DLD1 (cell line): Measurements from ENCODE around the gene C11orf42.
"Not testable (repeated sequence)": the region's sequence is repeated elsewhere in the genome, so short reads cannot be mapped to it uniquely, and the experiment has no call there.

Experiments used
- in situ Hi-C: cut with HindIII; loops from 2 replicates; pipeline ENCODE4 v1.10.0; 2017; ENCODE audit warnings: low sequenced_read_pairs

Gene C11orf42

DNA sequence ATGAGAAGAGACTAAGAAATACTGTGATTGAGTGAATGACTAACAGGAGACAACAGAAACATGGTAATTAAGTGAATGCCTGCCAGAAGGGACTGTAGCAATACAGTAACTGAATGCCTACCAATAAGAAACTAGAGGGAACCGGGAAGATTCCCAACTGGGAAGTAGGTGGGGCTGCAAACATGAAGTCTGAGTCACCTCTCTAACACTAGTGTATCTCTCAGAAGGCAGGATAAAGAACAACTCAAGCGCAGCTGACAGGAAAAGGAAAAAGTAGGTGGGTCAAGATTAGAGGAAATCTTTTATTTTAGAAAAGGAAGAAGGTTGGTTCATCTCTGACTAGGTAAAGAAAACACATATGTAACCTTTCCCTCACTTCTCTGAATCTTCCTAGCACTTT, 14.0 kb downstream of the C11orf42 start:
- in situ Hi-C loops = no loop called here

DNA sequence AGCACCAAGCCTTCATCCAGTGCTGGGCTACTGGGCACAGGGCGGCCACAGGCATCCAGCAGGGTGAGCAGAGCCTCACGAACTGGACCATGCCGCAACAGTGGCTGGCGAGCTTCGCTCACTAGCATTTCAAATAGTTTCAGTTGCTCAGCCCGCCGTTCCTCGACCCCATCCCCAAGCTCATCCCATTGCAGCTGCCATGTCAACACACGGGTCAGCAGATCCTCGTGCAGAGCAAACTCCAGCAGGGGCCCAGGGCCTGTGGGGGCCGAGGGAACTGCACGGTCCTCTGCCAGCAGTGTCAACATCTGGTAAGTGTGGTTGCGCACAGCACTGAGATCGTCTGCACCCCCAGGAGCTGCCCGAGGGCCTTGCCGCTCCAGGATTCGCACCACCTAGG, 18.5 kb downstream of the C11orf42 start:
- in situ Hi-C loops = no loop called here

DNA sequence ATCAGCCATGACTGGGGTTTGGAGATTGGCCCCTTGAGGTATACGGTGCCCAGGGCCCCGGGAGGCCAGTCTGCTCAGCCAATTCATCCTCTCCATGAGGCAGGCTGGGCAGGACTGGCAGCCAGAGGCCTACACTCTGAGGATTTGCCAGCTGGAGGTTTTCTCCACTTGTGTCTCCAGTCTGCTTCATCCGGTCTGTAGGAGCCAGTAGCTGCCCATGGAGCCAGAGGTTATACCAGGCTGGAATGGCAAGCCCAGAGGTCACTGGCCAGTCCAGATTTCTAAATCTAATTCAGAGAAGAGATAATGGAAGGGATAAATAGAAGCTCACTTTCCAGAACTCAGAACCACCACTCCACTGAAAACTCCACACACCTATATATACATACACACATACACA, 19.1 kb downstream of the C11orf42 start:
- in situ Hi-C loops = no loop called here

DNA sequence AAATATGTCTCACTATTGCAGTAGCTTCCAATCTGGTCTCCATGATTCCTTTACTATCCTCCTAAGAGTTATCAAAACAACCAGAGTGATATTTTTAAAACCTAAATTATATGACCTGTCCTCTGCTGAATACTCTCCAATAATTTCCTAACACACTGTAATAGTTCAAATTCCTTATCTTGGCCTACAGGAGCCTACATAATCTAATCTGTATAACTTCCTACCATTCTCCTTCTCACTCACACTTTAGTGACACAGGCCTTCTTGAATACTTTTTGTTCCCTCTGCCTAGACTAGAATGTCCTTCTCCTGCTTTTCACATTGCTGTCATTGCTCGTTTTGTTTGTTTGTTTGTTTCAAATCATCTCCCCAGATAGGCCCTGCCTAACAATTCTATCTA, 19.7 kb downstream of the C11orf42 start:
- in situ Hi-C loops = no loop called here

DNA sequence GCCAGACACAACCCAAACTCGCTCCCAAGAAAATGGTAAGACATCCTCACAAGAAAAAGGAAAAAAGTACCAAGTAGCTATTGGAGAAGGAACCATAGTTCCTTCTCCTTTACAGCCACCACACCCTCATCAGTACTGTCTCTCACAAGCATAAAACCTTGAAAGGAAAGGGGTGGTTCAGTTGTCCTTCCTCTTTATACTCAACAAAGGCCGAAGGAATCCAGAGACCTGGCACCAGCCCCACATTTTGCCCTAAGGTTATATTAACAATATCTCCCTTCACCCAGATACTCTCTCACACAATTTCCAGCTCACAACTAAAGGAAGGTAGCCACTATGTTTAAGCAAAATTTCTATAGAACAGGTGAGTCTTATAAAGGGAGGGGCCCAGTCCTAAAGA, 20.5 kb downstream of the C11orf42 start:
- in situ Hi-C loops = no loop called here

DNA sequence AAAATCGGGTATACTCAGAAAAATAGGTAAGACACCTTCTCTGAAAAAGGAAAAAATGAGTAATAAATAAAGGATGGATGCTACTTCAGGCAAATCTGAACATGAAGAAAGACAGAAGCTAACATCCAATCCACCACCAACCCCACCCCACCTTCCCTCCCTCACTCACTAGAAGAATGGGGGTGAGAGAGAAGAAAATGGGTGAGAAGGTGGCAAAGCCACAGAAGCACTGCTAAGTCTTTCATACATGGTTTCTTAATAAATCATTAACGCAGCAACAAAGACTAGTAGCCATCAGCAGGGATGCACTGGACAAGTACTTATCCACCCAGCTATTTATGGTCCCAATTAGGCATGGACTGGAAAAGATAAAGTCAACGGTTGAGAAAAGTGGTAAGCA, 23.2 kb downstream of the C11orf42 start:
- in situ Hi-C loops = no loop called here

DNA sequence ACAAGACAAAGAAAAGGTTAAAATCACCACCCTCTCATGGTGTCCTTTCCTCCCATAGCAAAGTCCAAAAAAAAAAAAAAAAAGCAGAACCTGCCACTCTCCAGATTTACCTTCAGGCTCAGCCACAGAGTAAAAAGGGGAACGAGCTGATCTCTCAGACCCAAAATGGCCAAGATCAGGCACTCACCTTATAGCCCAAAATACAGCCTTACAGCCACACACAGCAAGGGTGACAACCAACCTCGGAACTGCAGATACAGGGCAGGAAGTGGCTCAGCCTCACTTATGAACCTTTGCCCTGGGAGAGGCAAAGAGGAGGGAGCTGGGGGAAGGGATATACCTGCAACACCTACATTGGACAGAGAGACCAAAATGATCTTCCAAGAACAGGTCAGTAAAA, 24.6 kb downstream of the C11orf42 start:
- in situ Hi-C loops = no loop called here

DNA sequence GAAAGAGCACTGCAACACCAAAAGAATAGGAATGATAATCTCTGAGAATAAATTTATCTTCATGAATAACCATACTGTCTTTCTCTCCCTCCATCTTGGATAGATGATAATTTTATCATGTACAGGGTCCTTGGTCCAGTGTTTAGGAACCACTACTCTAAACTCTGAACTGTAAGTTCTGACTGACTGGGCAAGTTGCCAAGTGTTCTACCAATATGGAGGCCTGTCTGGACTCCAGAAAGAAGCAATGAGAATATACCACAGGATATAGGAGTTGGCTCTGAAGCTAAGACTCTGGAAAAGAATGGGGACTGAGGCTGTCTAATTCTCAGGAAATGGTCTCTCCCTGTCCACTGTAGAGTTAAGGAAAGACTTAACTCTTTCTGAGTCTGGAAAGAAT, 27.5 kb downstream of the C11orf42 start:
- in situ Hi-C loops = no loop called here

DNA sequence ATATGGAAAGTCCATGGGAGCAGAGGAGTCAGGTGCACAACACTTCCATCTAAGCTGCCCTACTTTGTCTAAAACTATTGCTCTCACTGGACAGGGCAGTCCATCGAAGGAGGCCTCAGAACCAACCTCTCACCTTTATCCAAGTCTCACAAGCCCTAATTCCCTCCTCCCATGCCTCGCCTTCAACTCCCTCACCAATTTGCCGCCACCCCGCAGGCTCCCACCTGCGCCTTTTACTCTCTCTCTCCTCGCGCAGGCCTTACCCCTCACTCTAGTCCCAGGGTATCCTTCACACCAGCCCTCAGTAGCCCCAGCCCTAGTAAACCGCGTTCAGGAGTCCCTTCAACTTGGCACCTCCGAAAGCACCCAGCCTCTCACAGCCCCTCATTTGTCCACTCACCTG, 28.6 kb downstream of the C11orf42 start:
- in situ Hi-C loops = no loop called here

DNA sequence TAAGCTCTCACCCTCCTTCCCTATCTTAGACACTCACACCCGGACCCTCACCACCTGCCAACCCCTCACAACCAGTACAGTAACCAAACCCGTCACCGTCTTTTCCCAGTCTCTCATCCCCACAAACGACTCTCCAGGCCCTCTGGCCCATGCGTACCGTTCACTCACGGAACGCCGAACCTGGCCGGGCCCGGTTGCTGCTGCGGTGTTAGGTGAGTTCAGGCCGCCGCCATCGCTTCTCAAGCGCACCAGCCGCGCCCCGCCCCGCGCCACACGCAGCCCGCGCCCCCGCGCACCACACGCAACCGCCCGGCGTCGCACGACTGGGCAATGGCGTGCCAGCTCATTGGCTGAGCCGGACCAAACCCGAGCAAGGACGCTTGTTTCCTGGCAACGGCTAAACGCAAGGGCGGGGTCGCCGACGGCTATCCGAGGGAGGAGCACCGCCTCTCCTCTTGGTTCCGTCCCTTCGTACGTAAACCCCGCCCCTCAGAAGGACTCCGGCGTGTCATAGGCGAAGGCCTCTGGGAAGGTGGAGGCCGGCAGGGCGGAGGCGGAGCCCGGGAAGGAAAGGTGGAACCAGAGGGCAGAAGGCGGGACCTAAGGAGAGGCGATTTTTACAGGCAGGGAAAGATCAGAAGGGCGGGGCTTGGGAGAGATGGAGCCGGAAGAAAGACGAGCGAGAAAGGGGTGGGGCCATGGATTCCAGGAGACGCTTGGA, 29.2 kb downstream of the C11orf42 start, which contains the start of gene FHIP1B:
FHIP1B (minus strand) TSS at position 250 of the 721 bp plus-strand sequence. CDS start 10,120 bp downstream, outside the sequence.
- in situ Hi-C loops = no loop called here

DNA sequence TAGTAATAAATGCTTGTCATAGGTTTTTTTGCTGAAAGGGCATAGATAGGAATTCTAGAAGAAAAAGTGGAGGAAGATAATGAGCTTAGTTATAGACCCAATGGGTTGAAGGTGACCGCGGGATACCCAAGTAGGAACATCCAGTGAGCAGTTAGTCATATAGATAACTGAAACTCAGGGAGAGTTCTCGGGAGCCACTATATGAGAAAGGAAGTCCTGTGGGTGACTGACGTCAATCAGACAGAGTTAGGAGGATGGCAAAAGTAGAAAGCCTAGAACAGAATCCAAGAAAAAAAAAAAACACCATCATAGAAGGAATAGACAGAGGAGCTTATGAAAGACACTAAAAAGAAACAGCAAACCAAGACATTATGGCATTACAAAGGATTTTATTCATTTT, 31.9 kb downstream of the C11orf42 start:
- in situ Hi-C loops = no loop called here

DNA sequence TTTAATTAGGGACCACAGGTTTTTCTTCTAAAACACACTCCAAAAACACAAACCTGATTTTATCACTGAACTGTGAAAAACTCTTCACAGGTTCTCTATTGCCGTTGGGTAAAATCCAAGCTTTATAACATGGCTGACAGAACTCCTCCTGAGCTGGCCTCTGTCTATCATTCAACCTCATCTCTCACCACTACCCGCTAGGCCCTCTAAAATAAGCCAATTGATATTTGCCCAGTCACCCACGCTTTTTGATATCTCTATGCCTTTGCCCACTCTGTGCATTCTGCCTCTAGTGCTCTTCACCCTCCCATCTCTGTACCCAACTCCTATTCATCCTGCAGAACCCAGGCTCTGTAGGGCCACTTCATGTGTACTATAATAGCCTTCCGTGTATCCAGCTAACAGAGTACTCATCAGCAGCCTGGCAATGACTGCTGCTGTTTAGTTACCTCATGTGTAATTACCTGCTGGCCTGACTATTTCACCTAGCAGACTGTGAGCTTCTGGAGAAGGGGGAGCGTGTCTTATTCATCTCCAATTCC, 32.5 kb downstream of the C11orf42 start:
- in situ Hi-C loops = no loop called here

DNA sequence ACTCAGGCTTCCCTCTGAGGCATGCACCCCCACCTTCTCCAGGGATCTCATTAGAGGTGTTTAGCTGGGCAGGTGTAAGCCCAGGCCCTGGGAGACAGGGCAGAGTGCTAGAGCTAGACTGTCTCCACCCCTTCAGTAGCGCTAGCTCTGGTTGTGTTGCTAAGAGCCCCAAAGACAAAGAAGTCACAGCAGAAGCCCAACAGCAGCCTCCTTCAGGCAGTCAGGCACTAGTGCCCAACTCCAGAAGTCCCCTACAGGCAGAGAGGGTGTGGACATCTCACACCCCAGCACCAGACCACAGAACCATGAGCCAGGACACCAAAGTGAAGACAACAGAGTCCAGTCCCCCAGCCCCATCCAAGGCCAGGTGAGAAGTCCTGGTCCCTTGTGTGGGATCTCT, 33.5 kb downstream of the C11orf42 start, which contains the start of gene CNGA4:
CNGA4 (plus strand) TSS at position 188 of the 400 bp plus-strand sequence; CDS start at position 306, 118 bp downstream.
- in situ Hi-C loops = no loop called here

DNA sequence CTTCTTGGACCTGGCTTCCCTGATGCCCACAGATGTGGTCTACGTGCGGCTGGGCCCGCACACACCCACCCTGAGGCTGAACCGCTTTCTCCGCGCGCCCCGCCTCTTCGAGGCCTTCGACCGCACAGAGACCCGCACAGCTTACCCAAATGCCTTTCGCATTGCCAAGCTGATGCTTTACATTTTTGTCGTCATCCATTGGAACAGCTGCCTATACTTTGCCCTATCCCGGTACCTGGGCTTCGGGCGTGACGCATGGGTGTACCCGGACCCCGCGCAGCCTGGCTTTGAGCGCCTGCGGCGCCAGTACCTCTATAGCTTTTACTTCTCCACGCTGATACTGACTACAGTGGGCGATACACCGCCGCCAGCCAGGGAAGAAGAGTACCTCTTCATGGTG, 34.8 kb downstream of the C11orf42 start:
- in situ Hi-C loops = no loop called here

DNA sequence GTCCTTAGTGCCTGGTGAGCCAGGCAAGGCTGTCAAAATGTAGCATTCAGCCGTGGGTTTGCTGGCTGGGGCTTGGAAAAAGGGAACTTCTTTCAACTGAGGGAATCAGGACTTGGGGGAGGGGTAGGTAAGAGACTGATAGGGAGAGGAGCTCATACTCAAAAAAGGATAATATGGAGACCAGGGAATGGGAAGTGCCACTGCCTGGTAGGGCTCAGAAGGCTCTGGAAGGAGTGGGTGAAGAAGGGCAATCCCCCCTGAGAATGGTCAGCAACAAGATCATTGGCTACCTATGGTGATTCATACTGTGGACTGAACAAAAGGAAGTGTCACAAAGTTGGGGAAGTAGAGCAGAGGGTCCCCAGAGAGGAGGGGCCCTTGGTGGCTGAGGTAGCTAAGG, 35.4 kb downstream of the C11orf42 start:
- in situ Hi-C loops = no loop called here

DNA sequence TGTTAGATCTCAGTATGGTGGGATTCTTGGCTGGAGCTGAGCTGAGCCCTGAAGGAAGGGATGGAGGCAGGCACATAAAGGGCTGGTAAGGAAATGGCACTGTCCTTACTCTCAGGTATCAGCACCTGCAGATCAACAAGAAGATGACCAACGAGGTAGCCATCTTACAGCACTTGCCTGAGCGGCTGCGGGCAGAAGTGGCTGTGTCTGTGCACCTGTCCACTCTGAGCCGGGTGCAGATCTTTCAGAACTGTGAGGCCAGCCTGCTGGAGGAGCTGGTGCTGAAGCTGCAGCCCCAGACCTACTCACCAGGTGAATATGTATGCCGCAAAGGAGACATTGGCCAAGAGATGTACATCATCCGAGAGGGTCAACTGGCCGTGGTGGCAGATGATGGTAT, 36.0 kb downstream of the C11orf42 start:
- in situ Hi-C loops = no loop called here

DNA sequence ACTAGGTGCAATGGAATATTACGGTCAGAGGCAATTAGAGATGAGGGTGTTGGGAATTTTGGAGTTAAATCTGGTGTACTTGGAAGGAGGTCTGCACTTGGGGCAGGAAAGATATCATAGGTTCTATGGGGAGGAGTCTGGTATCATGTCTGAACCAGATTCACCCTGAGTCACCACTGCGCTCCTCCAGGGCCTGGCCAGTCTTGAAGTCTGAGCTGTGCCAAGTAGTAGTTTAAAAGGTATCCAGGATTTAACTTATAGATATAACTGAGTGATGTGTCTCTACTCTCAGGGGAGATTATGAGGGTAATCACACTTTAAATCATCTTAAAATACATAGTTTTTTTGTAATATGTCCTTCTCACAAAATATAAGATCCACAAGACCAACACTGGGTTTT, 40.2 kb downstream of the C11orf42 start:
- in situ Hi-C loops = no loop called here

DNA sequence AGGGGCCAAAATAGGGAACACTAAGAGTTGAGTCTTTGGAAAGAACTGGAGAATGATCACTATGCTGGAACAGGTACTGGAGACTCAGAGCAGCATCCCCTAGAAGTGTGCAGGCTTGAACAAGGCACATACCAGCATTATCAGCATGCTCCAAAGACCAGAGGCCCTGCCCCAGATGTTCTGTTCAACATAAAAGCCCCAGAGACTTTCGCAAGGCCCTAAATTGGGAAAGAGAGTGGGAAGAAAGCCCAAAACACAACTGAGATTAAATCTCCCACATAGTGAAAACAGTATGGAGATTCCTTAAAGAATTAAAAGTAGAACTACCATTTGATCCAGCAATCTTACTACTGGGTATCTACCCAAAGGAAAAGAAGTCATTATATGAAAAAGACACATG, 42.9 kb downstream of the C11orf42 start:
- in situ Hi-C loops = no loop called here

DNA sequence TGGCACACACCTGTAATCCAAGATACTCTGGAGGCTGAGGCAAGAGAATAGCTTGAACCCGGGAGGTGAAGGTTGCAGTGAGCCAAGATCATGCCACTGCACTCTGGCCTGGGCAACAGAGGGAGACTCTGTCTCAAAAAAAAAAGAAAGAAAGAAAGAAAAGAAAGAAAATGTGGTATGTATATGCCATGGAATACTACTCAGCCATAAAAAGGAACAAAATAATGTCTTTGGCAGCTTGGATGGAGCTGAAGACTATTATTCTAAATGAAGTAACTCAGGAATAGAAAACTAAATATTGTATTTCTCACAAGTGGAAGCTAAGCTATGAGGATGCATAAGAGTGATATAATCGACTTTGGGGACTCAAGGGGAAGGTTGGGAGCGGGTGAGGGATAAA, 43.5 kb downstream of the C11orf42 start:
- in situ Hi-C loops = not testable (repeated sequence)

DNA sequence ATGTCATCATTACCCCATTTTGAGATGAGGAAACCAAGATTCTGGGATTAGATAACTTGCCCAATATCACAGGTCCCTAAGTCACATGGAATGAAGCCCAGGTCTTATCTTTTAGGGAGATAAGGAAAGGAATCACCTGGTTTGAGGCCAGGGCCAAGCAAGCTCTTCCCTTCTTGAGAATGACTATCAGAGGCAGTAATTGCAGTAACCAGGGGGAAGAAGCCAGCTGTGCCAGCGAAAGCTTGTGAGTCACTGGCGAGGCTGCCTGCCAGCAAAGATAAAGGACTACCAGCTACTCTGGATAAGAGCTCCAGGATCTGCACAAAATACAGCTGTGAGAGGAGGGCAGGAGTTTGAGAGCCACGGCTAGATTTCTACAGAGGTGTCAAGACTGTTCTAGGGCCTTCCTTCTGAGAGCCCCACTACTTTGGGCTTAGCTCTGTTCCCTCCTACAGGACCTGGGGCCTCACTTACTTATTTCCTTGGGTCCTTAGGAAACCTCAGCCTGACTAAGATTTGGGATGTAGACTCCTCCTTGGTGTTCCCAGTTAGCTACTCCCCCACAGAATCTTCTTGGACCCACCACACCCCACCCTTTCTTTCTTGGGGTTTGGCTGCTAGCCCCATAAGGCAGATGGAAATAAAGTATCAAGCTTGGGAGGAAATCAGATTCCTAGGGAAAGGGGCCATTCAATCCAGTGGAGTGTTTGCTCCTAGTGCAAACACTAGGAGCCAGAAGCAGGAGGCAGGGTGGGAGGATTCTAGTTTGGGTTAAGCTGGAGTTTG, 44.6 kb downstream of the C11orf42 start:
- in situ Hi-C loops = no loop called here

DNA sequence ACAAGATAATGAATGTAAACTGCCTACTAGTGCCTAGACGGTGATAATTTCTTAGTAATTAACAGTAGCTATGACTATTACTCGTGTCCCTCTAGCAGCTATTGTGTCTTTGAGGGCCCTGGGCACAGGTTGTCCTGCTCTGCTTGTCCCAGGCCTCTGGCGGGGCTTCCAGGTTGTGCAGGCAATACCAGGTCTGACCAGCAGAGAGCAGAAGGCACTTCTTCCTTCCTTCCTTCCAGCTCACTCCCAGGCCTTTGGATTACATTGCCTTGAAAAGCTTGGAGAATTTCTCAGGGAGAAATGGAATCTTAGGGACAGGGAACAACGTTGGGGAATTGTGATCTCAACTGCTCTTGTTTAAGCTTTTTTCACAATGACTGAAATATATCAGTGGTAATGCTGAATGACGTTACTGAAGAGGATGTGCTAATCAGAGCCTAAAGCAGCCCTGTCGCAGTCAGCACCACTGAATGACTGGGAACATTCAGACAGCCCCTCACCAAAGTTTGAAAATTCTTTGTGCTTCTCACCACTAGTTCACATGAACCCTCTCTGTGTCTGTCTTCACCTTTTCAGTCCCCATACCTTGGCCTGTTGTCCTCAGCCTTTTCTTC, 45.9 kb downstream of the C11orf42 start:
- in situ Hi-C loops = no loop called here
